Chondrocyte (in vitro differentiated cells): ENCODE measurements around the gene PCK1. TPM values are rescaled to one million over a fixed set of nuclear protein-coding genes. Genes with fewer than 3 reads are reported as not detected.
"Not testable (repeated sequence)": the region's sequence is repeated elsewhere in the genome, so short reads cannot be mapped to it uniquely, and the experiment has no call there.

Experiments used
- DNase-seq: peaks from one replicate; pipeline ENCODE4 v3.0.0; 2021; ENCODE audit warnings: mixed read lengths, low spot score
- H3K27ac Mint-ChIP-seq: one replicate; pipeline ENCODE4 v1.8.0; 2021; ENCODE audit warnings: mild to moderate bottlenecking, moderate library complexity, mixed read lengths; ENCODE audit not compliant: unreplicated experiment
- H3K27me3 Mint-ChIP-seq: 2 replicates; pipeline ENCODE4 v1.8.0; 2021; ENCODE audit warnings: low read depth, mixed read lengths
- H3K36me3 Mint-ChIP-seq: 2 replicates; pipeline ENCODE4 v1.8.0; 2021; ENCODE audit warnings: low read depth, mixed read lengths
- H3K4me1 Mint-ChIP-seq: 2 replicates; pipeline ENCODE4 v1.8.0; 2021; ENCODE audit warnings: low read depth, mild to moderate bottlenecking, mixed read lengths
- H3K4me3 Mint-ChIP-seq: one replicate; pipeline ENCODE4 v1.8.0; 2021; ENCODE audit warnings: mild to moderate bottlenecking, moderate library complexity, mixed read lengths; ENCODE audit not compliant: unreplicated experiment
- H3K9me3 Mint-ChIP-seq: 2 replicates; pipeline ENCODE4 v1.8.0; 2021; ENCODE audit warnings: low read depth, mixed read lengths
- CTCF ChIP-seq: fragments of 200-600 bp; sonication (generic); IDR thresholded peaks from 2 replicates; pipeline ENCODE4 v1.5.0; 2021; ENCODE audit warnings: antibody characterized with exemption, mild to moderate bottlenecking, moderate library complexity
- long read RNA-seq: library from polyadenylated mRNA; stranded (forward); transcript quantifications from one replicate; pipeline ENCODE4 v2.0.0, GENCODE V29; 2021
- total RNA-seq: library from RNA; stranded (reverse); gene quantifications from 3 replicates; pipeline ENCODE4 v1.2.1, GENCODE V29; 2021

The PCK1 gene
- total RNA-seq: not detected in 3 replicates
- long read RNA-seq: 0 reads

- H3K27ac Mint-ChIP-seq: no peak within 1 kb of the TSS
- no peaks in the 10 kb centered on the region for H3K9me3 Mint-ChIP-seq
- H3K4me3 Mint-ChIP-seq: no peak within 1 kb of the TSS
- H3K36me3 Mint-ChIP-seq: no peaks in the 10 kb centered on the region
- H3K4me1 Mint-ChIP-seq: no peaks in the 10 kb centered on the region
- no peak for TF ChIP-seq CTCF
- H3K27me3 Mint-ChIP-seq: peaks cover 47% of the 10 kb centered on the region
- DNase-seq: no peak
Measured at GRCh38 chr20:57560554-57561355, at the start of gene PCK1. Gene PCK1, plus strand, starts transcription at chr20:57561110. Its CDS starts 302 bp downstream, at chr20:57561412.

GRCh38 chr20:57511709-57512108 lies 49.2 kb upstream of the PCK1 start:
- not testable (repeated sequence) for H3K27me3 Mint-ChIP-seq

GRCh38 chr20:57512432-57512831 lies 48.5 kb upstream of the PCK1 start:
- Mint-ChIP-seq H3K4me1 (peaks cover 17% of the 10 kb centered on the region), H3K27ac (no peak overlapping the region), H3K9me3 (no peaks in the 10 kb centered on the region), H3K36me3 (no peaks in the 10 kb centered on the region), H3K27me3 (no peaks in the 10 kb centered on the region), H3K4me3 (no peak overlapping the region)
- no peak for TF ChIP-seq CTCF
- no peak for DNase-seq

More at GRCh38 chr20:57511709-57512108, 49.2 kb upstream of the PCK1 start:
- H3K4me1 Mint-ChIP-seq: peaks cover 25% of the 10 kb centered on the region
- not testable (repeated sequence) for H3K27ac Mint-ChIP-seq, H3K9me3 Mint-ChIP-seq, H3K4me3 Mint-ChIP-seq, DNase-seq, H3K36me3 Mint-ChIP-seq

GRCh38 chr20:57513199-57513598 lies 47.7 kb upstream of the PCK1 start:
- H3K36me3 Mint-ChIP-seq: no peaks in the 10 kb centered on the region
- no peak for DNase-seq

GRCh38 chr20:57514273-57514751 lies 46.6 kb upstream of the PCK1 start:
- no peak for DNase-seq
- no peaks in the 10 kb centered on the region for H3K27me3 Mint-ChIP-seq

More at GRCh38 chr20:57513199-57513598, 47.7 kb upstream of the PCK1 start:
- TF ChIP-seq CTCF: no peak
- H3K9me3 Mint-ChIP-seq: no peaks in the 10 kb centered on the region
- H3K27ac Mint-ChIP-seq: no peak overlapping the region
- H3K4me1 Mint-ChIP-seq: peaks cover 13% of the 10 kb centered on the region
- H3K27me3 Mint-ChIP-seq: no peaks in the 10 kb centered on the region
- H3K4me3 Mint-ChIP-seq: no peak overlapping the region

More at GRCh38 chr20:57514273-57514751, 46.6 kb upstream of the PCK1 start:
- peaks cover 9% of the 10 kb centered on the region for H3K4me1 Mint-ChIP-seq
- H3K36me3 Mint-ChIP-seq: no peaks in the 10 kb centered on the region
- H3K27ac Mint-ChIP-seq: no peak overlapping the region
- H3K9me3 Mint-ChIP-seq: no peaks in the 10 kb centered on the region
- H3K4me3 Mint-ChIP-seq: no peak overlapping the region
- TF ChIP-seq CTCF: peak; percentile 96
